Cardiac fibroblast (primary cell): ENCODE data around the gene DPYSL5.
A peak's percentile ranks its signal among the peaks of the same experiment; 100 is the strongest.

Experiments used
- DNase-seq, 2 donors: peaks; one replicate each; pipeline versions ENCODE4 v3.0.0 to v3.0.0-alpha.2; 2010; ENCODE audit warnings: low read depth in 2 of 2
- H3K4me3 ChIP-seq, 2 donors: replicated peaks in 1 of 2; 1 replicate in 1 of 2; 2 replicates in 1 of 2; pipeline ENCODE4 v1.5.1; 2011; ENCODE audit warnings: low read depth in 2 of 2, low read length in 2 of 2, mild to moderate bottlenecking in 2 of 2, moderate library complexity in 1 of 2
- TF ChIP-seq, protein P1 (sequence below): IDR thresholded peaks from one replicate; pipeline ENCODE4 v1.5.1; 2011; ENCODE audit warnings: low read depth, mild to moderate bottlenecking, low read length, inconsistent platforms

Gene DPYSL5

DNA sequence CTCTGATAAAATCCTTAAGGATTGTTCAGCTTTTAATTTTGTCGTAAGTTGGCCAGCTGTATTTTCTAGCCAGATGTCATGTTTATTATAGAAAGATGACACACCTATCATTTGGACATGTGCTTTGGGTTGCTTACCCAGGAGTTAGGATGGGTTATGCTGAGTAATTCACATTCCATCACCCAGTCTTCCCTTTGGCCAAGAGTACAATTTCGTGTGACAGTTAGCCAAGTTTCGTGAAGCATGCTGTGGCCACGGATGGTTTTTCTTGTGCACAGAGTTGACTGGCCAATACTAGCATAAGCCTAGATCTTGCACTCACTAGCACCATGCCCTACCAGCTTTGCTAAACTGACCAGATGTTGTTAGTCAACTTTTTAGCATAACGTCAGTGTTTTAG lies 128.3 kb downstream of the DPYSL5 start:
- peak; percentile 24 to 62 for DNase-seq
- TF ChIP-seq, protein P1, sequence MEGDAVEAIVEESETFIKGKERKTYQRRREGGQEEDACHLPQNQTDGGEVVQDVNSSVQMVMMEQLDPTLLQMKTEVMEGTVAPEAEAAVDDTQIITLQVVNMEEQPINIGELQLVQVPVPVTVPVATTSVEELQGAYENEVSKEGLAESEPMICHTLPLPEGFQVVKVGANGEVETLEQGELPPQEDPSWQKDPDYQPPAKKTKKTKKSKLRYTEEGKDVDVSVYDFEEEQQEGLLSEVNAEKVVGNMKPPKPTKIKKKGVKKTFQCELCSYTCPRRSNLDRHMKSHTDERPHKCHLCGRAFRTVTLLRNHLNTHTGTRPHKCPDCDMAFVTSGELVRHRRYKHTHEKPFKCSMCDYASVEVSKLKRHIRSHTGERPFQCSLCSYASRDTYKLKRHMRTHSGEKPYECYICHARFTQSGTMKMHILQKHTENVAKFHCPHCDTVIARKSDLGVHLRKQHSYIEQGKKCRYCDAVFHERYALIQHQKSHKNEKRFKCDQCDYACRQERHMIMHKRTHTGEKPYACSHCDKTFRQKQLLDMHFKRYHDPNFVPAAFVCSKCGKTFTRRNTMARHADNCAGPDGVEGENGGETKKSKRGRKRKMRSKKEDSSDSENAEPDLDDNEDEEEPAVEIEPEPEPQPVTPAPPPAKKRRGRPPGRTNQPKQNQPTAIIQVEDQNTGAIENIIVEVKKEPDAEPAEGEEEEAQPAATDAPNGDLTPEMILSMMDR, result no peak

DNA sequence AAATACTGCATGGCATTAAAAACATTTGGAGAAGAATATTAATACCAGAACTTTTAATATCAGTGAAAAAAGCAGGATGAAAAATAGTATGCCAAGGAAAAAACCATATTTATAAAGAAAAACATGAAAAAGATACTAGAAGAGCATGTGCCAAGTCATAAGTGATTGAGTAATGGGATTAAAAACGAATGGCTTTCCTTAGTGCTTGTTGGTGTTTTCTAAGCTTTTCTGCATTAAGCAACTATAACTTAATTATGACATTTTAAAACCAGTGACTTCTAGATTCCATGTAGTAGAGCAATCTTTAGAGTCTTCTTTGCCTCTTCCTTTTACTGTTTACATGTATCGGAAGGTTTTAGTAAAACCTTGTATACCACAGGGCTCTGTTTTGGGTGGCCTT lies 129.1 kb downstream of the DPYSL5 start:
- DNase-seq, result no peak
- no peak overlapping the region for H3K4me3 ChIP-seq
- TF ChIP-seq, protein P1, result no peak

More for the DNA sequence above, 128.3 kb downstream of the DPYSL5 start:
- H3K4me3 ChIP-seq, result no peak overlapping the region

DNA sequence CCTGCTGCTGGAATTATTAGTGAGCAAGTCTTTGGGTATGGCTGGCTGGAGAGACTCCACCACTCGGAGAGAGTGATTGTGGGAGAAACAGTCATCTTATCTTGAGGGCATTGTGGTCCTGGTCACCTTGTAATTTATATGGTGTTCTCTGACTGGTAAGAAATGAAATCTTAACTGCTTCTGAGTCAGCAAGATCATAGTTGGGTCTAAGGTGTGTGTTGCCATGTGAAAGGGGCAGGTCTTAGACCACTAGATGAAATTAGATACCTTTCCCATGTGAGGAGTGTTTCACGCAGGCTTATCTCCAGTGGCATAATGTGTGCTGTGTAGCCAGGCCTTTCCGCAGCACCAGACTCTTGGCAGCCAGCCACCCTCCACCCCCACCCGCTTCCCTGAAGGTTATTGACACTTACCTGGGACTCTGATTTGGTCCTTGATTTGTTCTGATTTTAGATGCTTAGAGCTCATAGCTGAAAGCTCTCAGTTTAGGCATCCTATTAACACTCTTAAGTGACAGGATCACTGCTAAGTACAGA lies 130.2 kb downstream of the DPYSL5 start:
- DNase-seq, result no peak
- TF ChIP-seq, protein P1, result no peak
- no peak overlapping the region for H3K4me3 ChIP-seq

DNA sequence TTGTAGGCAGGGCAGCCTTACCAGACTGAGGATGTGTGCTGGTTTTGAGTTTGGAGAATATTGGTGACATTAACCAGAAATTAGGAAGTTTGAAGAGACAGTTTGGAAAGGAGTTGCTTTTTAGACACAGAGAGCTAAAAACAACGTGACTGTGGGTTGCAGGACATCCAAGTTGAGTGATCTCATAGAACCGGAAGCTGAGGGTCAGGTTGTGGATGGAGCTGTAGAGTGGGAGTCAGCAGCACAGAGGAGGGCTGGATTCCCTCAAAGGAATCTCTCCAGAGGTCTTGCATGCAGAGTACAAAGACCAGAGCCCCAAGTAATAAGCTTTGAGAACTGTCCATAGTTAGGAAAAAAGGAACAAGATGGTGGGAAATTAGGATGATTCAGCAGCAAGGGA lies 131.8 kb downstream of the DPYSL5 start:
- H3K4me3 ChIP-seq, result no peak overlapping the region
- TF ChIP-seq, protein P1, result no peak
- DNase-seq, result peak; percentile 52 to 67

DNA sequence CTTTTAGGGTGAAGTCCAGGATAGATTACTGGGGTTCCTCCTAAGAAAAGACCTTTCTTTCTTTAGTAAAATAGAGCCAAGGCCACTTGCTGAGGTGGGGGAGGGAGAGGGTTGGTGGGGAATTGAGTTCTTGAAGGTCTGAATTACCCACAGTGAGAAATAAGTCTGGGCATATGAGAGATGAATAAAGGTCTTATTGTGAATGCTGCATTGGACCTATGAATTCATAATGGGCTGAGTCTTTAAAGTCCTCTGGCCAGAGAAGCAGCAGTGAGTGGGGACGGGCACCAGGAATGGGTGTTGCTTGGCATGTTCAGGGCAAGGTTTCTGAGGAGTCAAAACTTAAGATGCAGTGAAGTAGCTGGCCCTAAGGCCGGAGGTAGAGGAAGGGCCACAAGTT lies 133.0 kb downstream of the DPYSL5 start:
- TF ChIP-seq, protein P1, result no peak
- no peak overlapping the region for H3K4me3 ChIP-seq
- no peak for DNase-seq

DNA sequence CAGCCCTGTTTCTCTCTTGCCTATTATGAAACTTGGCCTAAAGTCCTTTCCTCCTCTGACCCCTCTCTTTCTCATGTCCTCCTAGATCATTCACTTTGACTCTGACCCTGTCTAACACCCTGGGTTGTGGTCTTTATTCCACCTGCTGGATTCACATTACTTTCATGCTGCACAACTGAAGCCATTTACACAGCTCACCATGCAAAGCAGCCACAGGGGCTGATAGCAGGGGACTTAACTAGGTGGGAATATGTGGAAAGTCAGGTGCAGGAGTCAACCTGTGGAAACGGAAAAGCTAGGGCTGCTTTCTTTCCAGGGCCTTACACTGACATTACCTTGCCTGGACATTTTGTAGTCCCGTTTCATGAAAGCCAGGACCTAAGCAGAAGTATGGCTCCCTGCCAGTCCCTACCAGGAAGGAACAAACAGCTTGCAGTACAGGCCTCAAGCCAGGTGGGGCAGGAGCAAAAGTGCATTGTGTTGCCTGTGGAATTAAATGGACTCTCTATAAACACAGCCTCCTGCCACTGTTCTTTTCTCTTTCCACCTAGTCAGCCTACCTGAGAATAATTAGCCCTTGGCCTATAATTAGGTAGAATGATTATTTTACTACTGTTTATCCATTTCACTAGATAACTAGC lies 134.3 kb downstream of the DPYSL5 start:
- DNase-seq, result peak; percentile 63 to 83
- TF ChIP-seq, protein P1, result peak; percentile 35
- no peak overlapping the region for H3K4me3 ChIP-seq

DNA sequence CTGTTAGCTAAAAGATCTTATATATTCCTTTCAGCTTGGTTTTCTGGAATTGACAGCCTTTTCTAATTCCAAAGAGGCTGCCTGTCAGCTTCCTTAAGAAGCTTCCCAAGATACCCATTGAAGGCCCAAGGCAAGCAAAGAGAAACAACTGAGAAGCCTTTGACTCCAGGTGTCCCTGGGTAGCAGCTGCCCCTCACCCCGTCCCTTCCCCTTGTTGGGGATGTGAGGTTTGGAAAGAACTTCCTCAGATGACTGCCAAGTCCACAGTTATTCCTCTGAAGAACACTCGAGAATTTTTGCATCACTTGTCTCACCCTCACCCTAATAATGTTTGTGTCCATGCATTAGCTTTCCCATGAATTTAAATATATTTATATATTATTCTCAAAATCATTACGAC lies 135.8 kb downstream of the DPYSL5 start:
- H3K4me3 ChIP-seq, result no peak overlapping the region
- TF ChIP-seq, protein P1, result no peak

More for the DNA sequence above, 135.8 kb downstream of the DPYSL5 start:
- no peak for DNase-seq
